Measurements from ENCODE around the gene TVP23A.

Gene TVP23A
- 0 reads per million in 2 donors for total RNA-seq

- DNase-seq = no peak
Measured at GRCh38 chr16:10817963-10818941, at the start of gene TVP23A. TVP23A (minus strand) TSS chr16:10818794; CDS start chr16:10818493, 301 bp downstream.

GRCh38 chr16:10868104-10868595 lies 49.6 kb upstream of the TVP23A start:
- no peak for DNase-seq

- no peak for DNase-seq
Measured at GRCh38 chr16:10867199-10867598, 48.6 kb upstream of the TVP23A start.

- DNase-seq = no peak
Measured at GRCh38 chr16:10865991-10866966, 47.7 kb upstream of the TVP23A start.

GRCh38 chr16:10862438-10862837 lies 43.8 kb upstream of the TVP23A start:
- no peak for DNase-seq

GRCh38 chr16:10859658-10860057 lies 41.1 kb upstream of the TVP23A start:
- no peak for DNase-seq

- no peak for DNase-seq
Measured at GRCh38 chr16:10859020-10859419, 40.4 kb upstream of the TVP23A start.

- no peak for DNase-seq
Measured at GRCh38 chr16:10858203-10858602, 39.6 kb upstream of the TVP23A start.

- no peak for DNase-seq
Measured at GRCh38 chr16:10856042-10856441, 37.4 kb upstream of the TVP23A start.

- peak in 1 of 5 experiments; percentile 47 for DNase-seq
Measured at GRCh38 chr16:10852948-10853347, 34.4 kb upstream of the TVP23A start.

- DNase-seq = peak in 1 of 5 experiments; percentile 8
Measured at GRCh38 chr16:10852286-10852685, 33.7 kb upstream of the TVP23A start.

GRCh38 chr16:10851512-10851911 lies 32.9 kb upstream of the TVP23A start:
- DNase-seq = no peak

GRCh38 chr16:10850478-10850850 lies 31.9 kb upstream of the TVP23A start:
- DNase-seq = no peak

GRCh38 chr16:10849736-10850477 lies 31.3 kb upstream of the TVP23A start:
- no peak for DNase-seq

GRCh38 chr16:10847176-10847575 lies 28.6 kb upstream of the TVP23A start:
- DNase-seq = no peak

- DNase-seq = no peak
Measured at GRCh38 chr16:10846213-10846998, 27.8 kb upstream of the TVP23A start.

GRCh38 chr16:10840703-10841102 lies 22.1 kb upstream of the TVP23A start:
- DNase-seq = no peak

- DNase-seq = no peak
Measured at GRCh38 chr16:10839279-10839666, 20.7 kb upstream of the TVP23A start.

GRCh38 chr16:10838621-10839278 lies 20.2 kb upstream of the TVP23A start:
- no peak for DNase-seq

GRCh38 chr16:10836174-10836853 lies 17.7 kb upstream of the TVP23A start:
- no peak for DNase-seq
